GM19455 (cell line): Measurements from ENCODE around the gene NPB.
"Not testable (repeated sequence)": the region's sequence is repeated elsewhere in the genome, so short reads cannot be mapped to it uniquely, and the experiment has no call there.

Source experiments
- ATAC-seq: cut with Tn5 transposase; IDR thresholded peaks from one replicate; pipeline ENCODE4 v1.9.1; 2021; ENCODE audit not compliant: unreplicated experiment

Gene NPB

DNA sequence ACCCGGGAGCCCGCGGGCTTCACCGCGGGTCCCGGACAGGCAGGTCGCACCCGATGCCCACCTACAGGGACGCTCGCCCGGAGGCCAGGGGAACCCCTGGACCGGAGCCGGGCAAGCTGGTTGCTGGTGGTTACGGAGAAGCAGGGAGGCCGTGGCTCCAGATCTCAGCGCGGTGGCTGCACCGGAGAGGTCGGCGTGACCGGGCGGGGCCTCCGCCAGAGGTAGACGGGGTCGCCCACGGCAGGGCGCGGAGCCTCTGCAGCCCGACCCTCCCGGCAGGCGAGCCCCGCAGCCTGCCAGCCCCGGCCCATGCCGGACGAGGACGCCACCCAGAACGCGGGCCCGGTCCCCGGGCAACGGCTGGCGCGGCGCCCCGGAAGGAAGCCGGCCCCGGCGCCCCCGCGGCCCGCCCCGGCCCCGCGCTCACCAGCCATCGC is 8.8 kb downstream of the NPB start:
- ATAC-seq, result peak; percentile 43

GRCh38 chr17:81911277-81911961 is 9.4 kb downstream of the NPB start, which contains the start of gene PCYT2:
PCYT2 (minus strand) TSS chr17:81911399; CDS start chr17:81911355, 44 bp downstream.
- ATAC-seq, result peak; percentile 67

GRCh38 chr17:81911969-81912368 is 9.9 kb downstream of the NPB start:
- ATAC-seq, result no peak

DNA sequence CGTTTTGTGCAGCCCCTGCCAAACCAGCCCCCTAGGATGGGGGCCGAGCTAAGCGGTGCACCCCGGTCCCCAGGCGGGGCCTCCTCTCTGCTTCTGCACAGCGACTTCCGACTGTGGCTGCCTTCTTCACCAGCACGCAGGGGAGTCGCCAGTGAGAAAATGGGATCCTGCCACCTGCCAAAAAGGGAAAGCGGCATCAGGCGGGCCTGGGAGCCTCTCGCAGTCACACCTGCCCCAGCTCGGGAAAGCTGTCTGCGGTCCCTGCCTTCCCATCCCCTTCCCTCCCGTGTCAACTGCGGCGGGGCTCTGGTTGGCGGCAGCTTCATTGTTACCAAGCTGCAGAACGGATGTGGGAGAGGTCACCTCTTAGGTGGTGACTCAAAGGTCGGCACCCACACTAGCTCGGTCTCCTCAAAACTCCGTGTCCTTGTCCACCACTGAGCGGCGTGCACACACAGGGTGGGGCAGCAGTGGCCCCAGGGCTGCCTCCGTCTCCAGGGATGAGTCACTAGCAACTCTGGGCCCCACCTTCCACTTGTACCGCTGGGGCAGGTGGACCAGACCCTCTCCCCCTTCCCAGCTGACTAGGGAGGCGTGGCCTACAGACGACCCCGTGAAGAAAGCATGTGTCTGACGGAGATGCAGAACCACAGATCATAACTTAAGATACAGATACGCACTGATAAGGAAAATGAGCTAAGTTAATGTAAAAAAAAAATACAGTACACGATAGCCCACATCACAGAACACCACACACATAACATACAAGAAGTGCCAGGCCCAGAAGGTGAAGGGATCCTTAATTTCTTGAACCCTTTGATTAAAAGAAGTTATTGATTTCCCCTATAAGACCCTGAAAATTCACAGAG is 10.6 kb downstream of the NPB start:
- ATAC-seq, result no peak

GRCh38 chr17:81913394-81914102 is 11.5 kb downstream of the NPB start:
- no peak for ATAC-seq

- no peak for ATAC-seq
Measured at GRCh38 chr17:81914103-81914850, 12.2 kb downstream of the NPB start.

GRCh38 chr17:81915331-81915730 is 13.3 kb downstream of the NPB start:
- no peak for ATAC-seq

GRCh38 chr17:81916234-81917001 is 14.4 kb downstream of the NPB start:
- no peak for ATAC-seq

DNA sequence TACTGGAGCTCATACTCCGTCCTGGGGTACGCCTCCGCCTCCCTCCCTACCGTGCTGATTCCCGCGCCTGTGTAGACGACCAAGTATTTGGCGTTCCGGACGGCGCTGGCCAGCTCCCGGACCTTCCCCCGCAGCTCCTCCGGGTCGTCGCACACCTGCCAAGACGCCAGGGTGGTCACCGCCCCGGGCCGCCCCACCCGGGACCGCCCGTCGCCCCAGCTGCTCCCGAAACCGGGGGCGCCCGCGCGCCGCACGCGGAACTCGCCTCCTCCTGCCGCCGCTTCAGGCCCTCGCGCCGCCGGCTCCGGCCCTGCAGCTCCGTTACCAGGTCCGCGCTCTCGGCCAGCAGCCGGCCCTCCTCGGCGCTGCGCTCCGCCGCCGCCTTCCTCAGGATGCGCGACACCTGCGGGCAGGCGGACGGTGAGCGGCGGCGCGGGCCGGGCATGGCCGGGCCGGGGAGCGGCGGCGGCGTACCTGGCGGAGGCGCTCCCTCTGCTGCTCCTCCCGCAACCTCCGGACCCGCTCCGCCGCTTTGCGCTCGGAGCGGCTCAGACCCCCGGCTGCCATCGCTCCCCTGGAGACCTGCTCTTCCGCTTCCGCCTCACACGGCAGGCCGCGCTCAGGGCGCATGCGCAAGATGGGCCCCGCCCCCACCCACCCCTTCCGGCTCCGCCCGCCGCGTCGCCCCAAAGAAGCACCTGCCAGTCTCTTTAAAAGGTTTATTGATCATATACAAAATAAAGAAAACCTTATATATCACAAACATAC is 15.7 kb downstream of the NPB start, which contains the start of gene SIRT7:
Gene SIRT7, minus strand, starts transcription at position 612 of the 768 bp plus-strand sequence. Its CDS starts 45 bp downstream, at position 567.
- peak; percentile 68 for ATAC-seq

DNA sequence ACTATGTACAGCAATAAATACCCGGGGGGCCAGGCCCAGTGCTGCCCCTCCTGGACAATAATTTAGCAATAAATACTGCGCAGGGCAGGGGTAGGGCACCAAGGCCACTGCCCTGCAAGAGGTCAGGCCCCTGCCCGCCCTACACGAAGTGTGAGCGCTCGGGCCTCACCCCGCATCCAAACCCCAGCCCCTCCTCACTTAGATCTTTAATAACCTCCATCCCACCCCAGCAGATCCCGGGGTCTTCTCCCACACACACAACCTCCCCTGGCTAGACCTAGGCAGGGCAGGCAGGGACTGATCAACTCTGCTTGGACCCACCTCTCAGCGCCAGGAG is 16.3 kb downstream of the NPB start:
- ATAC-seq, result not testable (repeated sequence)

DNA sequence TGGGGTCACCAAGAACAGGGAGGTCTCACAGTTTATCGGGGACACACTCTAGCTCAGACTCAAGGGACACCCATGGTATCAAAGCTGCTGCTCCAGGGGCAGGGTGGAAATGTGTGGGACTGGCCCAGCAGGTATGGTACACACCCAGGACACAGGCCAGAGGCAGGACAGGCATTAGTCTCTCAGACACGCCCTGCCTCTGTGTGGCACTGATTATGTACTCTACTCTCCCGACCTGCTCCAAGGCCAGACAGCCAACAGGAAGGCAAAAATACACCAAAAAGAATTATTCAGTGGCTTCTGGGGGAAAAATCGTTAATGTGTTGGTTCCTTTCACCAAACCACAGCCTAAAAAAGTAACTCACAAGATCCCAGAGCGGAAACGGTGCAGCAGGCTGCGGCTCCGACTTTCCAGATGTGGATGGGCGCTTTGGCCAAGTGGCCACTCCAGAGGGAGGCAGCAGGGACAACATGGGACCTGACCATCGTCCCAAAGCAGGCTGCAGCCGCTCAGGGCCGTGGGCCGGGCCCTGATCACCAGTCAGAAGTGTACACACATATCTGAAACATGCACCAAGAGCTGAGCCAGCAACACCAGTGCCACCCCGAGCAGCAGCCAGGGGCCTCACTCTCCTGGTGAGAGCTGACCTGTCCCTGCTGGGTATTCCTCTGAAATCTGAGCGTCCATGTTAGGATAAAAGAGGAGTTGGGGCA is 17.0 kb downstream of the NPB start:
- ATAC-seq, result no peak

GRCh38 chr17:81920612-81921536 is 18.8 kb downstream of the NPB start:
- no peak for ATAC-seq

GRCh38 chr17:81921537-81921862 is 19.5 kb downstream of the NPB start:
- ATAC-seq, result no peak

DNA sequence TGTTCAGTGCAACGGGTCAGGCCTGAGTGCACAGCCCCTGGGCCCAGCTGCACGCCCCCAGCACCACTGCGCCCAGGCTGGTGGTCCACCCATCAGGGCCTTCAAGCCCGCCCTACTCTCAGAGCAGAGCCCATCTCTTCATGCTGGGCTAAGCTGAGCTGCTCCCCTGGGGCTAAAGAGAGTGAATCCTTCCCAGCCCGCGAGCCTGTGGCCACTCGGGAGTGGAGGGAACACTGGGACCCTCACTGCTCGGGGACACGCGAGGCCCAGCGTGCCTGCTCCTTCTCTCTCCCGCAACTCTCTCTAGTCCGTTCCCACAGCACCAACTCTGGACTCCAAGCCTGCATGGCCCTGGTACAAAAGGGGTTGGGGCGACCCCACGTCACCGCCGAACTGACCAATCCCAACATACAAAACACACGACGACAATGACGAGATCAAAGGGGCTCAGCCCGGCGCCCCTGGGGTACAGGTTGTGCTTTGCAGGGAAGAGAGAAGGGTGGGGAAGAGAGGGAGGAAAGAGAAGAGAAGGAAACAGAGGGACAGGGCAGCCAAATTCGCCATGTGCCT is 20.0 kb downstream of the NPB start:
- ATAC-seq, result no peak

GRCh38 chr17:81922566-81923301 is 20.7 kb downstream of the NPB start:
- no peak for ATAC-seq
